H9 (cell line): ENCODE results near the gene MUSK. TPM values are rescaled to one million over a fixed set of nuclear protein-coding genes. Genes with fewer than 3 reads are reported as not detected.
A peak's percentile ranks its signal among the peaks of the same experiment; 100 is the strongest.

ENCODE experiments used
- DNase-seq: peaks from one replicate; pipeline ENCODE4 v3.0.0-alpha.2; 2017
- H2AFZ ChIP-seq: one replicate; pipeline ENCODE4 v1.6.1; 2013; ENCODE audit warnings: mild to moderate bottlenecking, low read length, control low read depth, moderate library complexity
- H2AK5ac ChIP-seq: 2 replicates; pipeline ENCODE4 v1.6.1; 2013; ENCODE audit warnings: low read length, control low read depth, mixed read lengths; ENCODE audit not compliant: insufficient read length
- H2BK120ac ChIP-seq: one replicate; pipeline ENCODE4 v1.6.1; 2013; ENCODE audit warnings: low read depth, mild to moderate bottlenecking, low read length, control low read depth, inconsistent platforms; ENCODE audit not compliant: poor library complexity, severe bottlenecking
- H2BK12ac ChIP-seq: 2 replicates; pipeline ENCODE4 v1.6.1; 2013; ENCODE audit warnings: low read length, control low read depth, mixed read lengths, low read depth; ENCODE audit not compliant: insufficient read length
- H2BK15ac ChIP-seq: 2 replicates; pipeline ENCODE4 v1.6.1; 2013; ENCODE audit warnings: low read depth, low read length, control low read depth
- H2BK20ac ChIP-seq: one replicate; pipeline ENCODE4 v1.6.1; 2013; ENCODE audit warnings: low read depth, mild to moderate bottlenecking, low read length, control low read depth, inconsistent platforms; ENCODE audit not compliant: poor library complexity, severe bottlenecking
- H2BK5ac ChIP-seq: 2 replicates; pipeline ENCODE4 v1.6.1; 2013; ENCODE audit warnings: low read length, control low read depth, mixed read lengths; ENCODE audit not compliant: insufficient read length
- H3K14ac ChIP-seq: 2 replicates; pipeline ENCODE4 v1.6.1; 2013; ENCODE audit warnings: low read length, control low read depth; ENCODE audit not compliant: insufficient read depth
- H3K18ac ChIP-seq: 2 replicates; pipeline ENCODE4 v1.6.1; 2013; ENCODE audit warnings: low read depth, mild to moderate bottlenecking, mixed read lengths, low read length, control low read depth; ENCODE audit not compliant: insufficient read length
- H3K23ac ChIP-seq: 2 replicates; pipeline ENCODE4 v1.6.1; 2013; ENCODE audit warnings: low read length, control low read depth, mixed read lengths, low read depth; ENCODE audit not compliant: insufficient read length
- H3K23me2 ChIP-seq: 2 replicates; pipeline ENCODE4 v1.6.1; 2013; ENCODE audit warnings: low read depth, mild to moderate bottlenecking, mixed read lengths, low read length, control low read depth; ENCODE audit not compliant: insufficient read length, poor library complexity, severe bottlenecking
- H3K27ac ChIP-seq: 2 replicates; pipeline ENCODE4 v1.5.1; 2013; ENCODE audit warnings: low read length, control low read depth, mixed read lengths, low read depth; ENCODE audit not compliant: insufficient read length
- H3K27me3 ChIP-seq: 2 replicates; pipeline ENCODE4 v1.6.1; 2013; ENCODE audit warnings: low read length, control low read depth, inconsistent platforms; ENCODE audit not compliant: insufficient read depth
- H3K4ac ChIP-seq: 2 replicates; pipeline ENCODE4 v1.6.1; 2013; ENCODE audit warnings: low read depth, mild to moderate bottlenecking, control low read depth, inconsistent platforms, low read length, moderate library complexity
- H3K4me1 ChIP-seq: 2 replicates; pipeline ENCODE4 v1.6.1; 2013; ENCODE audit warnings: low read length, control low read depth, inconsistent platforms; ENCODE audit not compliant: insufficient read depth
- H3K4me2 ChIP-seq: 2 replicates; pipeline ENCODE4 v1.6.1; 2013; ENCODE audit warnings: low read length, control low read depth, mixed read lengths; ENCODE audit not compliant: insufficient read length, insufficient read depth
- H3K56ac ChIP-seq: 2 replicates; pipeline ENCODE4 v1.6.1; 2013; ENCODE audit warnings: low read depth, mild to moderate bottlenecking, mixed read lengths, low read length, control low read depth; ENCODE audit not compliant: insufficient read length
- H3K79me1 ChIP-seq: 2 replicates; pipeline ENCODE4 v1.6.1; 2013; ENCODE audit warnings: low read depth, mild to moderate bottlenecking, moderate library complexity, low read length, control low read depth, inconsistent platforms; ENCODE audit not compliant: insufficient read depth, poor library complexity, severe bottlenecking
- H3K79me2 ChIP-seq: 2 replicates; pipeline ENCODE4 v1.6.1; 2013; ENCODE audit warnings: low read length, control low read depth, inconsistent platforms; ENCODE audit not compliant: insufficient read depth
- H3K9ac ChIP-seq: 2 replicates; pipeline ENCODE4 v1.6.1; 2013; ENCODE audit warnings: low read length, control low read depth, mixed read lengths; ENCODE audit not compliant: insufficient read length; ENCODE audit errors: extremely low read depth
- H3K9me3 ChIP-seq: one replicate; pipeline ENCODE4 v1.6.1; 2013; ENCODE audit warnings: low read depth, low read length, inconsistent platforms; ENCODE audit not compliant: control insufficient read depth
- H3T11ph ChIP-seq: one replicate; pipeline ENCODE4 v1.6.1; 2013; ENCODE audit warnings: mild to moderate bottlenecking, low read length, control low read depth, inconsistent platforms
- H4K20me1 ChIP-seq: one replicate; pipeline ENCODE4 v1.6.1; 2013; ENCODE audit not compliant: control insufficient read depth, insufficient read length, insufficient read depth
- H4K5ac ChIP-seq: 2 replicates; pipeline ENCODE4 v1.6.1; 2013; ENCODE audit warnings: low read depth, mild to moderate bottlenecking, mixed read lengths, low read length, control low read depth; ENCODE audit not compliant: insufficient read length
- H4K8ac ChIP-seq: replicated peaks from 2 replicates; pipeline ENCODE4 v1.6.1; 2013; ENCODE audit warnings: low read length, control low read depth, mixed read lengths, low read depth; ENCODE audit not compliant: insufficient read length
- H4K91ac ChIP-seq: 2 replicates; pipeline ENCODE4 v1.6.1; 2013; ENCODE audit warnings: low read depth, mild to moderate bottlenecking, moderate library complexity, mixed read lengths, low read length, control low read depth; ENCODE audit not compliant: insufficient read length
- H3K27ac Mint-ChIP-seq, 3 experiments: 2 replicates in 2 of 3; 3 replicates in 1 of 3; pipeline ENCODE4 v1.8.0; 2020 to 2021; ENCODE audit warnings: mixed read lengths in 3 of 3, mild to moderate bottlenecking in 1 of 3, moderate library complexity in 1 of 3
- H3K27me3 Mint-ChIP-seq: 2 replicates; pipeline ENCODE4 v1.8.0; 2021; ENCODE audit warnings: low read depth, mild to moderate bottlenecking, moderate library complexity, mixed read lengths
- H3K36me3 Mint-ChIP-seq, 3 experiments: 2 replicates in 2 of 3; 3 replicates in 1 of 3; pipeline ENCODE4 v1.8.0; 2020 to 2021; ENCODE audit warnings: low read depth in 3 of 3, mixed read lengths in 3 of 3; ENCODE audit not compliant: insufficient read depth in 1 of 3
- H3K4me1 Mint-ChIP-seq, 2 experiments: 2 replicates each; pipeline ENCODE4 v1.8.0; 2020; ENCODE audit warnings: mixed read lengths in 2 of 2
- H3K4me3 Mint-ChIP-seq, 2 experiments: 2 replicates in 1 of 2; 3 replicates in 1 of 2; pipeline ENCODE4 v1.8.0; 2020 to 2021; ENCODE audit warnings: mild to moderate bottlenecking in 2 of 2, mixed read lengths in 2 of 2, moderate library complexity in 1 of 2
- H3K9me3 Mint-ChIP-seq, 2 experiments: 2 replicates in 1 of 2; 3 replicates in 1 of 2; pipeline ENCODE4 v1.8.0; 2020; ENCODE audit warnings: mild to moderate bottlenecking in 2 of 2, mixed read lengths in 2 of 2, moderate library complexity in 1 of 2
- CTCF ChIP-seq: fragments of 200-600 bp; sonication (generic); conservative IDR thresholded peaks from 3 replicates; pipeline ENCODE4 v1.8.0; 2021; ENCODE audit warnings: antibody characterized with exemption, mild to moderate bottlenecking
- WGBS: extraction: QIAGEN DNeasy Blood & Tissue Kit; methylation state at CpG from one replicate; pipeline ENCODE4 v1.1.7; 2013; ENCODE audit warnings: missing lambda C conversion rate, low lambda C conversion rate, mixed read lengths; ENCODE audit not compliant: insufficient read length; ENCODE audit errors: extremely low coverage; 5-methylcytosine and 5-hydroxymethylcytosine counted together
- total RNA-seq: library from RNA; stranded (reverse); gene quantifications from 2 replicates; pipeline ENCODE4 v1.2.1, GENCODE V29; 2021

The MUSK gene
- total RNA-seq, 1 experiment from 2014 or later = not detected

GRCh38 chr9:110687497-110687896, 18.9 kb downstream of the MUSK start:
- Histone ChIP-seq H4K5ac (no peak overlapping the region), H3T11ph (no peak overlapping the region), H3K56ac (no peak overlapping the region), H3K79me2 (no peaks in the 10 kb centered on the region), H3K4me1 (no peaks in the 10 kb centered on the region), H3K27me3 (no peaks in the 10 kb centered on the region), H3K23ac (no peak overlapping the region), H3K18ac (no peak overlapping the region), H3K23me2 (no peaks in the 10 kb centered on the region), H2BK20ac (no peak overlapping the region), H2BK12ac (no peak overlapping the region), H3K4ac (no peak overlapping the region), H3K9ac (no peak overlapping the region), H2AK5ac (no peak overlapping the region), H3K4me2 (no peak overlapping the region), H4K91ac (no peak overlapping the region), H2AFZ (no peak overlapping the region), H4K20me1 (no peaks in the 10 kb centered on the region), H3K9me3 (no peaks in the 10 kb centered on the region), H3K79me1 (no peaks in the 10 kb centered on the region), H2BK5ac (no peak overlapping the region), H3K14ac (no peak overlapping the region), H4K8ac (no peak overlapping the region), H3K27ac (no peak overlapping the region), H2BK15ac (no peak overlapping the region), H2BK120ac (no peak overlapping the region)
- peak overlapping the region in 1 of 3 experiments; percentile 34; a peak in 2 of 7 replicates for H3K27ac Mint-ChIP-seq
- peaks cover 0 to 3% of the 10 kb centered on the region in 2 experiments; a peak in 2 of 5 replicates for H3K9me3 Mint-ChIP-seq
- H3K27me3 Mint-ChIP-seq = no peaks in the 10 kb centered on the region; the same call in 1 of the 2 replicates
- H3K4me1 Mint-ChIP-seq = peaks cover 6 to 10% of the 10 kb centered on the region in 2 experiments
- WGBS = no CpG with 5 or more reads among the region's 4 CpGs
- H3K36me3 Mint-ChIP-seq = peaks cover 0 to 3% (median 2%) of the 10 kb centered on the region in 3 experiments; a peak in 3 of 7 replicates
- DNase-seq = no peak
- no peak overlapping the region for H3K4me3 Mint-ChIP-seq
- no peak for TF ChIP-seq CTCF
